ENCODE data around the gene KCTD18.

- no peak for TF ChIP-seq CTCF (IDR thresholded peaks at IDR 0.05; ENCODE audit: low read depth, low read length)
- TF ChIP-seq POLR2A (IDR thresholded peaks at IDR 0.05; ENCODE audit: extremely low read depth, insufficient read length): no peak
- TF ChIP-seq MAX (IDR thresholded peaks at IDR 0.05; ENCODE audit: low read depth, low read length): no peak
- TF ChIP-seq MYC (IDR thresholded peaks at IDR 0.05; ENCODE audit: low read depth, low read length): no peak
These were observed 27.7 kb downstream of the KCTD18 start for GRCh38 chr2:200482194-200482593.

Measured in NB4 (cell line).